NT2/D1 (cell line): ENCODE data around the gene BEND6.

ENCODE experiments used
- SUZ12 ChIP-seq: IDR thresholded peaks from 2 replicates; pipeline ENCODE4 v1.6.1; 2011; ENCODE audit not compliant: insufficient read length, insufficient read depth; ENCODE audit errors: extremely low read depth
- ZNF274 ChIP-seq: IDR thresholded peaks from 2 replicates; pipeline ENCODE4 v1.6.1; 2011; ENCODE audit warnings: mild to moderate bottlenecking, low read depth, low read length

- TF ChIP-seq SUZ12 (no peak), ZNF274 (no peak)
Observed at GRCh38 chr6:57017069-57017468, 62.2 kb downstream of the BEND6 start.
